K562 (cell line): Measurements from ENCODE around the gene NCF2.

Experiments used
- CEBPB ChIP-seq: fragments of 450-650 bp; IDR thresholded peaks from 2 replicates; pipeline ENCODE4 v1.6.1; 2016; ENCODE audit warnings: missing genetic modification characterization, missing compliant biosample characterization
- CTCF ChIP-seq, 3 experiments: IDR thresholded peaks in 2 of 3; conservative IDR thresholded peaks in 1 of 3; 2 replicates each; pipeline ENCODE4 v1.5.1; 2011 to 2012; ENCODE audit warnings: low read length in 3 of 3, mild to moderate bottlenecking in 3 of 3, control low read depth in 2 of 3, improper control_type of control experiment in 1 of 3, inconsistent platforms in 1 of 3, low read depth in 1 of 3, mixed read lengths in 1 of 3, moderate library complexity in 1 of 3; ENCODE audit not compliant: insufficient read depth in 2 of 3
- ETV5 ChIP-seq: sonication (generic); formaldehyde crosslinking; IDR thresholded peaks from 2 replicates; pipeline ENCODE4 v1.4.0; 2020; ENCODE audit warnings: low read depth, mild to moderate bottlenecking, missing genetic modification reagents
- EZH2 ChIP-seq: IDR thresholded peaks from 2 replicates; pipeline ENCODE4 v1.6.1; 2012; ENCODE audit warnings: low read depth, mild to moderate bottlenecking, inconsistent platforms, low read length, borderline replicate concordance
- ZNF23 ChIP-seq: fragments of 250-450 bp; sonication (Bioruptor Pico); IDR thresholded peaks from 2 replicates; pipeline ENCODE4 v1.4.0; 2020; ENCODE audit warnings: mild to moderate bottlenecking

GRCh38 chr1:183600136-183600535 is 9.9 kb upstream of the NCF2 start:
- peak; percentile 33; the same call in 1 of the 2 replicates for TF ChIP-seq CEBPB (tag)
- no peak for TF ChIP-seq ETV5 (CRISPR knock-in tag)
- no peak for TF ChIP-seq CTCF (IDR thresholded peaks at IDR 0.05 in 2 of 3, conservative IDR thresholded peaks at IDR 0.05 in 1 of 3; ENCODE audit: insufficient read depth in 2 of 3, low read depth in 1 of 3, low read length in 3 of 3)
- TF ChIP-seq ZNF23 (CRISPR knock-in tag) = no peak
- no peak for TF ChIP-seq EZH2
